Raji (cell line): ENCODE measurements around the gene IL9.

Experiments
- POLR2A ChIP-seq: IDR thresholded peaks from 2 replicates; pipeline ENCODE4 v1.6.1; 2011; ENCODE audit warnings: low read depth, low read length, control low read depth; ENCODE audit not compliant: insufficient read depth

The IL9 gene

DNA sequence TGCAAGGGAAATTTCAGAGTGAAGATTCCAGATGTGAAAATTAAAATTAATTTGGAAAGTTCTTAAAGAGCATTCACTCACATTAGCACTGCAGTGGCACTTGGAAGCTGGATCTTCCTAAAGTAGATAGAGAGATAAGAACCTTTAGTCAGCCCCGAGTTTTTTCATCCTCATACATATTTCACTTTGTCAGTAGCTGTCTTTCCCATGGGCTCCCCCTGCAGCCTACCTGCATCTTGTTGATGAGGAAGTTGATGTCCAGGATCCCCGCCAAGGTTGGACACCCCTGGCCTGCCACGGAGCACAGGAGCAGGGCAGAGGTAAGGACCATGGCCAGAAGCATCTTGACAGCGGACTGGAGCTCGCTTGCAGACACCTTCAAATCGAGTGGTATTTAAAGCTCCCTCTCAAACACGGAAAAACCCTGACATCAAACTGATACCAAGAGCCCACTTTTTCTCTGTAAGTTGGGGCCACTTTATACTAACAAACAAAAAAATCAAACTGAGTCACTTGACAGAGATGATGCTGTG lies at the start of gene IL9:
TSS of gene IL9 (minus strand) at position 368 of the 533 bp plus-strand sequence. CDS start at position 343, 25 bp downstream.
- TF ChIP-seq POLR2A, result no peak

DNA sequence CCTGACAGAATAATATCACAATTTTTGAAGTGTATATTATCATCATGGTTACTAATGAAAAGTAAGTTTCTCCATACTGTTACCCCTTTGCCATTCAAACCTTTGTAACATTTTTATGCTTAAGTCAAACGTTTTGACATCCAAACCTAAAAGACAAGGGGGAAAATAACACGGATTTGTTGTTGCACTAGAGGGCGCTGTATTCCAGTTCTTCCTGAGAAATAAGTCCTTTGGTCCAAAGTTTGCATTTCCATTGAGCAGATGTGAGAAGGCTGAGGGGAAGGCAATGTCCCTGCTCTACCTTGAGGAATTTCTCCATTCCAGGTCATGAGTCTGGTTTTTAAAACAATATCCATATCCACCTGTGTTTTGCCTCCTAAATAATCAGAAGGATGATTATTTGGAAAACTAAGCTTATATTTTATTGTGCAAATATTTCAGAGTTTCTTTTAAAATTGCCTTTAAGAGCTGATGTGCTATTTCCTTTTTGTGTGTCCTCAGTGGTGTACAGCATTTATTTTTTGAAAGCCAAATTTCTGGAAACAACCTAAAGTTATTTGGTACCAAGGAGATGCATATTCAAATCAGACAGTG lies 49.4 kb upstream of the IL9 start:
- no peak for TF ChIP-seq POLR2A

DNA sequence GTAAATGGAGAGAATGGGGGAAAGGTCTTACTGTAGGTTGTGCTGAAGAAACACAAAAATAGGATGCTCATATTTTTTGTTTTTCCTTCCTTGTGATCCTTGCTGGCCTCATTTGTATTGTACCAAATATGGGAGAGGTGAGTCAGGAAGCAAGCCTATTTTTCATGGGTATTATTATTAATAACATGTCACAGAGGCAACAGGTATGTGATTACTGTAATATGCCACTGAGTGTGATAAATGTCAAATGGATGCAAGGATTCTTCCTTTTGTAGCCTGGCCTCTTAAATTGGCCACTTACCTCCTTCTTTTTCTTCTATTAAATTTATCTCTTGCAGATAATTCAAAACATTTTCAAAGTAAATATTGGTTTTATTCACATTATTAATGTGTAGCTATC lies 48.9 kb upstream of the IL9 start:
- no peak for TF ChIP-seq POLR2A

DNA sequence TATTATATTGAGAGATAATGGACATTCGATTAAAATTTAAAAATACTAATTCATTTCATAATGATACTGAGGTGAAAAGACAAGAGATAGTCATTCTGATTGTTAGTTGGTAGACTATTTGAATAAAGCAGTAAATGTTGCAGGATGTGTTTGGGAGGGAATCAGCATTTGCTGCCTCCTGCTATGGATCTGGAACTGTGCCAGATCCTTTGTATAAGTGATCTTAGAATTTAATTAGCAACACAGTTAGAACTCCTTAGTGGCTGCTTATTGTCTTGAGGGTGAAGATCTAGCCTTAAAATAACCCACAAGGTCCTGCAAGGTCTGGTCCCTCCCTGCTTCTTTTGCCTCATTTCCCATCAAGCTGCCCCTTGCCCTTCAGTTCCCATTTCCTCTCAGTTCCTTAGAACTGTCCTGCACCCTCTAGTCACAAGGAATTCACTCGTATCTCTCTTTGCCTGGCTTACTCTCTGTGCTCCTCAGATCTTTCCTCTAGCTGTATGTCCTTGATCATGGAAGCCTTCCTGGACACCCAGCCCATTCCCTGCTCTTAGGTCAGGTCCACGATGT lies 46.6 kb upstream of the IL9 start:
- no peak for TF ChIP-seq POLR2A

- no peak for TF ChIP-seq POLR2A
Measured at GRCh38 chr5:135941711-135942110, 46.1 kb upstream of the IL9 start.

DNA sequence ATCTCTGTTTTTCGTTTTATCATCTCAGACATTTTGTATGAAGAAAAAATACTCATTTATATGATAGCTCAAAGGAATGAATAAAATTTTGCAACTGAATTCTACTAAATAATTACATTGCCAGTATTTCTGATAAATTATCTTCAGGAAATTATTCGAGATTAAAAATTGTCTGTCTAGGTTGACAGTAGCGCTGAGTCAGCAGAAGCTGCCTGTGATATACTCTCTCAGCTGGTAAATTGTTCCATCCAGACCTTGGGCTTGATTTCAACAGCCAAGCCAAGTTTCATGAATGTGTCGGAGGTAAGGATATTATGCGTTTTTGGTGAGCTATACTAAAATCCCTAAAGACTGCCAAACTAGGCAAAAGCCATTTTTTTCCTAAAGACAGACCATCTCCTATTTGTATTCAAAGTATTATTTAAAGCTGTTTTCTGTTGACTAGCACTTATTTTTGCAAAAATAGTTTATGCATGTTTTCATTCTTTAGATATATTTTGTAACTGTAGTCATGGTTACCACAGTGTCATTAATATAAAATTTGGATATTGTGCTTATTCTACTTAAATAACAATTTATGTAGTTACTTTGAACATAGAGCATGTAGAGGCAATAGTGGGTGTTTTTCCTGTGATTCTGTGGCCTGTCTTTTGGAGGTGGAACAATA lies 41.7 kb upstream of the IL9 start:
- TF ChIP-seq POLR2A, result no peak

GRCh38 chr5:135934939-135935338 lies 39.3 kb upstream of the IL9 start:
- TF ChIP-seq POLR2A, result no peak

- no peak for TF ChIP-seq POLR2A
Measured at GRCh38 chr5:135930949-135931295, 35.3 kb upstream of the IL9 start.

GRCh38 chr5:135930029-135930948 lies 34.6 kb upstream of the IL9 start:
- TF ChIP-seq POLR2A, result no peak

- no peak for TF ChIP-seq POLR2A
Measured at GRCh38 chr5:135921388-135921787, 25.7 kb upstream of the IL9 start.

DNA sequence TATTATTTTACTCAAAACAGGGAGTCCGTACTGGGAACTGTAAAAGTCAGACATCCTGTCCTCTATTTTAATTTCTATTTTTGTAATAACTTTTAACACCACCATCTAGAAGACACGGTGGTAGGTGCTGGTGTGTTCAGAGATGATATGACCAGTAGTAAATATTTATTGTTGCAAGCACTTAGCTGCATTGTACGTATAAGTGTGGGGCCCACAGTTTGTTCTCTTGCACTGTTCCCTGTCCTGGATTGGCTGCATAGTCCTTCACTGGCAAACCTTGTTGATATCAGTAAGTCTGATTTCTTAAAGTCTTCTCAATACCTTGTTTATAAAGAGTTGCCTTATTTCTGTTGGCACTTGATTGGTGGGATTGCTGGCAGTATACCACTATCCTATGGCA lies 24.6 kb upstream of the IL9 start:
- TF ChIP-seq POLR2A, result no peak

DNA sequence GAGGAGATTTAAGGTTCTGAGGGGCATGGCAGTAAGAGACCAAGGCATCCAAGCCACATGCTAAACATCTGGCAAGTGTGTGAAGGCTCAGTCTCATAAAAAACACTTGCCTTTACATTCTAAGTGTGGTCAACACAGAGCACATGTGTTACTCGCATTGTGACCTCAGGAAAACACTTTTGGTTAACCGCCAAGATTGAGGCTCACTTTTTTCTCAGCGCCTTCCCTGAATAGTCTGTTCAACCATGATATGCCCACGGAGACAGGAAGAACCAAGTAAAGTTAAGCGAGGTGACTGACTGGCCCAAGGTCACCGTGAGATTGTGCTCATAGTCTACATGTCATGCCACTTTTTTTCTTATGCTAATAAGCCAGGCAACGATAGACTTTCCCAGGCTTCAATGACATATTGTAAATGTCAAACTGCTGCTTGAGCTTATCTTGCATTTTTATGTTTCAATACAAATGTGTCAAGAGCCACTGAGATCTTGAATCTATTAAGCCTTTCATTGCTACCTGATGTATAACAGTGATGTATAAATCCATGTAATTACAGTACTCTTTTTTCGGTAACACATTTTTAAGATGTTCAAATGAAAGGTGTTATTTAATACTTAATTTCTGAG lies 21.1 kb upstream of the IL9 start:
- no peak for TF ChIP-seq POLR2A

GRCh38 chr5:135915466-135916001 lies 19.9 kb upstream of the IL9 start:
- no peak for TF ChIP-seq POLR2A

DNA sequence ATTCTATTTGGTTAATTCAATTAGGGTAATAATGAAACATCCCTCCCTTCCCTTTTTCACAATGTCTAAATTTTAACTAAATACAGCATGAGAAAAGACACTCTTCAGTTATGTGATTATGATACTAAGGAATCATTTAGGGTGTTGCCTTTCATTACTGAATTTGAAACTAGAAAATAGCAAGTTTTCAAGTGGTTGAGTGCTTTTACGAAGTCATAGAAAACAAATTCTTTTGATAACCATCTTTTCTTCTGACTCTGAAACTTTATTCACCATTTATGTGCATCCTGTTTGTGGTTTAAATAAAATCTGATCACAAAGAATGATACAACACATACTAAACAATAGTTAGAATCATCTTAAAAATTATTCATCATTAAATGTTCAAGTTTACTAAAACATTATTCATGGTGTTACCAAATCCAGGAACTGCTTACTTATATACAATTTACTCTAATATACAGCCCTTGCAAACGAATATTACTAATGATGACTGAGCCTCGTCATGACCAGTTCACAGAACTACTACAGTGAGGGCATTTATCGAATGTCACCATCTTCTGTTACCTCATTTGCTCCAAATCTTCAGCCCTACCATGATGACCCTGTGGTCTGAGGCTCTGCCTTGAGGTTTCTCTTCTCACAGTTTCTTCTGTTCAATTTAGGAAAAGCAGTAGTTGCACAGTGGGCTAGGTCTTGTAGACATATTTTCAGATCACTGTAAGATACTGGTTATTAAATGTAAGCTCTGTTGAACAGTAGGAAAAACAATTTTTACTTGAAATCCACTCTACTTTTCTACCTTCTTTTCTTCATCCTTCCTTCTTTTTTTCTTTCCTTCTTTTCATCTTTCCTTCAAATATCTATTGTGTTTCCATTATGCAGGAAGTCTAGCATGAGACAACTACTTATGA lies 18.3 kb upstream of the IL9 start:
- TF ChIP-seq POLR2A, result no peak
